Neural progenitor cell (in vitro differentiated cells): ENCODE data around the gene TAF15. TPM values are rescaled to one million over a fixed set of nuclear protein-coding genes. Genes with fewer than 3 reads are reported as not detected.

Experiments used
- DNase-seq: peaks from one replicate; pipeline ENCODE4 v3.0.0-alpha.2; 2016; ENCODE audit warnings: low spot score
- H2AFZ ChIP-seq: fragments of 200-600 bp; sonication (generic); replicated peaks from 2 replicates; pipeline ENCODE4 v1.6.1; 2016; ENCODE audit warnings: antibody characterized with exemption
- H3F3A ChIP-seq: fragments of 200-600 bp; sonication (generic); 2 replicates; pipeline ENCODE4 v1.6.1; 2016; ENCODE audit warnings: antibody characterized with exemption, low read depth
- H3K27ac ChIP-seq: fragments of 200-600 bp; sonication (generic); 2 replicates; pipeline ENCODE4 v1.5.1; 2016; ENCODE audit warnings: mild to moderate bottlenecking
- H3K27me3 ChIP-seq: fragments of 200-600 bp; sonication (generic); 2 replicates; pipeline ENCODE4 v1.6.1; 2016; ENCODE audit warnings: mild to moderate bottlenecking, moderate library complexity
- H3K36me3 ChIP-seq: fragments of 200-600 bp; sonication (generic); 2 replicates; pipeline ENCODE4 v1.5.1; 2016
- H3K4me1 ChIP-seq: fragments of 200-600 bp; sonication (generic); 2 replicates; pipeline ENCODE4 v1.6.1; 2016; ENCODE audit warnings: mixed run types
- H3K4me2 ChIP-seq: fragments of 200-600 bp; sonication (generic); 2 replicates; pipeline ENCODE4 v1.6.1; 2016
- H3K4me3 ChIP-seq: fragments of 200-600 bp; sonication (generic); 2 replicates; pipeline ENCODE4 v1.5.1; 2016
- H3K79me2 ChIP-seq: fragments of 200-600 bp; sonication (generic); 2 replicates; pipeline ENCODE4 v1.6.1; 2016; ENCODE audit warnings: low read depth
- H3K9ac ChIP-seq: fragments of 200-600 bp; sonication (generic); 2 replicates; pipeline ENCODE4 v1.6.1; 2016
- H3K9me3 ChIP-seq: fragments of 200-600 bp; sonication (generic); 2 replicates; pipeline ENCODE4 v1.5.1; 2016; ENCODE audit warnings: low read depth
- H4K20me1 ChIP-seq: fragments of 200-600 bp; sonication (generic); 2 replicates; pipeline ENCODE4 v1.6.1; 2016; ENCODE audit warnings: low read depth
- H3K27ac Mint-ChIP-seq: 3 replicates; pipeline ENCODE4 v1.8.0; 2021; ENCODE audit warnings: mixed read lengths
- H3K27me3 Mint-ChIP-seq: 2 replicates; pipeline ENCODE4 v1.8.0; 2022; ENCODE audit warnings: low read depth, mild to moderate bottlenecking, inconsistent platforms, moderate library complexity, mixed read lengths; ENCODE audit not compliant: insufficient read depth
- H3K36me3 Mint-ChIP-seq: 3 replicates; pipeline ENCODE4 v1.8.0; 2021; ENCODE audit warnings: mixed read lengths
- H3K4me1 Mint-ChIP-seq: 3 replicates; pipeline ENCODE4 v1.8.0; 2021; ENCODE audit warnings: mixed read lengths
- H3K4me3 Mint-ChIP-seq: 3 replicates; pipeline ENCODE4 v1.8.0; 2021; ENCODE audit warnings: mild to moderate bottlenecking, moderate library complexity, mixed read lengths
- H3K9me3 Mint-ChIP-seq: 3 replicates; pipeline ENCODE4 v1.8.0; 2020; ENCODE audit warnings: mixed read lengths
- CTCF ChIP-seq: fragments of 200-600 bp; sonication (generic); IDR thresholded peaks from 2 replicates; pipeline ENCODE4 v1.5.1; 2017; ENCODE audit warnings: antibody characterized with exemption, mild to moderate bottlenecking
- EZH2 ChIP-seq: fragments of 200-600 bp; sonication (generic); IDR thresholded peaks from 2 replicates; pipeline ENCODE4 v1.6.1; 2017; ENCODE audit warnings: antibody characterized with exemption, mild to moderate bottlenecking, moderate library complexity
- EZH2phosphoT487 ChIP-seq: fragments of 200-600 bp; sonication (generic); IDR thresholded peaks from 2 replicates; pipeline ENCODE4 v1.6.1; 2017; ENCODE audit warnings: antibody characterized with exemption
- total RNA-seq: library from RNA; depleted of rRNA; stranded (reverse); fragments of >200 nt; gene quantifications from 2 replicates; pipeline ENCODE4 v1.2.3, GENCODE V29; 2015; ENCODE audit warnings: low replicate concordance

The TAF15 gene
- total RNA-seq, 1 donor from 2014 or later: 90.1 TPM

- Histone ChIP-seq H2AFZ (peak overlapping the region; percentile 86), H3K4me2 (peak overlapping the region; percentile 12), H3K9me3 (no peaks in the 10 kb centered on the region), H3K79me2 (no peaks in the 10 kb centered on the region), H3K4me1 (peaks cover 30% of the 10 kb centered on the region), H4K20me1 (no peaks in the 10 kb centered on the region), H3K9ac (no peak overlapping the region), H3K4me3 (no peak overlapping the region), H3K36me3 (no peaks in the 10 kb centered on the region), H3F3A (peaks cover 5% of the 10 kb centered on the region), H3K27ac (no peak overlapping the region), H3K27me3 (no peaks in the 10 kb centered on the region)
- H3K4me1 Mint-ChIP-seq: peaks cover 30% of the 10 kb centered on the region
- no peak for TF ChIP-seq EZH2phosphoT487
- no peak for TF ChIP-seq EZH2
- no peak for TF ChIP-seq CTCF
- H3K36me3 Mint-ChIP-seq: no peaks in the 10 kb centered on the region
- H3K9me3 Mint-ChIP-seq: no peaks in the 10 kb centered on the region
- peak overlapping the region; percentile 86 for H3K27ac Mint-ChIP-seq
- DNase-seq: no peak
- peaks cover 7% of the 10 kb centered on the region for H3K27me3 Mint-ChIP-seq
- peak overlapping the region; percentile 60 for H3K4me3 Mint-ChIP-seq
Observed at GRCh38 chr17:35773679-35774425, 35.4 kb upstream of the TAF15 start.

- Mint-ChIP-seq H3K27ac (peak overlapping the region; percentile 25), H3K9me3 (no peaks in the 10 kb centered on the region), H3K4me1 (peaks cover 30% of the 10 kb centered on the region), H3K27me3 (peaks cover 8% of the 10 kb centered on the region), H3K36me3 (no peaks in the 10 kb centered on the region), H3K4me3 (no peak overlapping the region)
- peak overlapping the region; percentile 86 for H2AFZ ChIP-seq
- H3K4me2 ChIP-seq: peak overlapping the region; percentile 12
- no peak for TF ChIP-seq EZH2phosphoT487
- TF ChIP-seq EZH2: no peak
- TF ChIP-seq CTCF: no peak
- no peaks in the 10 kb centered on the region for H3K36me3 ChIP-seq
- H3F3A ChIP-seq: peaks cover 5% of the 10 kb centered on the region
- H4K20me1 ChIP-seq: no peaks in the 10 kb centered on the region
- no peaks in the 10 kb centered on the region for H3K27me3 ChIP-seq
- no peaks in the 10 kb centered on the region for H3K79me2 ChIP-seq
- no peak for DNase-seq
- no peak overlapping the region for H3K9ac ChIP-seq
- no peak overlapping the region for H3K27ac ChIP-seq
- H3K4me3 ChIP-seq: no peak overlapping the region
- peaks cover 30% of the 10 kb centered on the region for H3K4me1 ChIP-seq
- no peaks in the 10 kb centered on the region for H3K9me3 ChIP-seq
Observed at GRCh38 chr17:35774499-35774898, 34.8 kb upstream of the TAF15 start.

GRCh38 chr17:35775039-35775438, 34.2 kb upstream of the TAF15 start:
- no peak overlapping the region for H3K4me3 ChIP-seq
- no peak overlapping the region for H3K27ac ChIP-seq
- no peak for DNase-seq

More at GRCh38 chr17:35775039-35775438, 34.2 kb upstream of the TAF15 start:
- peak overlapping the region; percentile 57 for H3K27ac Mint-ChIP-seq
- H3K9me3 ChIP-seq: no peaks in the 10 kb centered on the region
- H3K9ac ChIP-seq: no peak overlapping the region
- no peak overlapping the region for H3K4me2 ChIP-seq
- peak overlapping the region; percentile 86 for H2AFZ ChIP-seq
- H3K4me3 Mint-ChIP-seq: no peak overlapping the region
- no peak for TF ChIP-seq EZH2phosphoT487
- no peak for TF ChIP-seq CTCF
- no peak for TF ChIP-seq EZH2
- no peaks in the 10 kb centered on the region for H4K20me1 ChIP-seq
- H3K27me3 ChIP-seq: no peaks in the 10 kb centered on the region
- peaks cover 9% of the 10 kb centered on the region for H3K27me3 Mint-ChIP-seq
- H3K36me3 ChIP-seq: no peaks in the 10 kb centered on the region
- no peaks in the 10 kb centered on the region for H3K36me3 Mint-ChIP-seq
- peaks cover 5% of the 10 kb centered on the region for H3F3A ChIP-seq
- H3K4me1 ChIP-seq: peaks cover 30% of the 10 kb centered on the region
- H3K4me1 Mint-ChIP-seq: peaks cover 30% of the 10 kb centered on the region
- H3K79me2 ChIP-seq: no peaks in the 10 kb centered on the region
- no peaks in the 10 kb centered on the region for H3K9me3 Mint-ChIP-seq
